ENCODE measurements around the gene UIMC1.

Gene UIMC1

DNA sequence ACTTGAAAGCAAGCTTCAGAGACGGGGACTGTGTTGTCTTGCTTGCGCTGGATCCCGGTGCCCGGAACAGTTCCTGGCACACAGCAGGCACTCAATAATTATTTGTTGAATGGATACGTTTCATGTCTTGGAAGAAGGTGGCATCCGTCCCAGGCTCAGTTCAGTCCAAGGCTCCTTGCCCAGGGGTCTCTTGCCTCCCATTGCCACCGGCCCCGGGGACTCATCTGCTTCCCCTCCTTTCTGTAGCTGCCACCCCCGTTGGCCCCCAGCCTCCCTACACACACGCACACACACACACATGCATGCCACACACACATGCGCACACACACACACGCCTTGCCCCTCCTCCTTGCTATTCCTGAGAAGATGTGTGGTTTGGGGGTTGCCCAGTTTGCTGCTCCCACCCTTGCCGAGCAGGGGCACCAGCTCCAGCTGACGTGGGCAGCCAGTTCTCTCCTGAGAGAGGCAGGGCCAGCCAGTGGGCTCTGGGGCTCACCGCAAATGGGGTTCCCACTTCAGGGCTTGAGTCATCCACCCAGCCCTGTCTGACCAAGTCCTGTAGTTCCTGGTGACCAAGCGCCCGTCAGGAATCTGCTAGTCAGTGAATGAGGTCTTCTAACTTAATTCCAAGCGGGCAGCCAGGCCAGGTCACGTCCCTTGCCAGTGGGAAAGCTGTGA is 149.2 kb downstream of the UIMC1 start:
- in situ Hi-C loops (cut with HindIII; ENCODE audit: low sequenced_read_pairs), result no loop called here

DNA sequence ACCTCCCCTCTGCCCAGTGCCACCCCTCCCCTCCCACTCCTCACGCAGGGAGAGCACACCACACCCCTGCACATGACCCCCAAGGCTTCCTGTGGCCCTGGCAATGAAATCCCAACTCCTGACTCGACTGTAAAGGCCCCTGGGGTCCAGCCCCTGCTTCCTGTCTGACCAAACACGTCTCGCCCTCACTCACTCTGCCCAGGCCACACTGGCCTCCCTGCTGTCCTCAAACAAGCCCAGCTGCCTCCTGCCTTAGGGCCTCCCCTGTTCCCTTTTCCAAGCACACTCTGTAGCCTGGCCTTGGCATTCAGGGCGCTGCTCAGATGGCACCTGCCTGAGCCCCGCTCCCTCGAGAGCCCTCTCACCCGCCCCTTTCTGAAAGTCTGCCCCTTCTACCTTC is 149.8 kb downstream of the UIMC1 start:
- in situ Hi-C loops (cut with HindIII; ENCODE audit: low sequenced_read_pairs), result no loop called here

DNA sequence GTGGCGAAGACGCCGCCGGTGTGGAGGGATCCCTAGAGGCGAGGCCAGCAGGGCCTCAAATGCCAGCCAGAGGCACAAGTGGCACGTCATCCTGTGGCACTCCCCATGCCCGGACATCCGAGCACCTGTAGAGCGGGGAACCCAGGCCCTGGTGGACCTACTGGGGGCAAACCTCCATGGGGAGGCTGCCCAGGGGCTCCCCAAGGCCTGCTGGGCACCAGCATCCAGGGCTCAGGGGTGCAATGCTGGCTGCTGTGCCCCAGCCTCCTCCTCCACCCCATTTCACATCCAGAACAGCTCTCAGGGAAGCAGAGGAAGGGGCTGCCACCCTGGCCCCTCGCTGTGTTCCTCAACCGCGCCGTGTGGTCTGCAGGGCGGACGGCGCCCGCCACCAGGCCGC is 151.0 kb downstream of the UIMC1 start:
- in situ Hi-C loops (cut with HindIII; ENCODE audit: low sequenced_read_pairs), result no loop called here

Data from endothelial cell of hepatic sinusoid (primary cell).